Activated CD8-positive, alpha-beta T cell treated with anti-CD3 and anti-CD28 coated beads for 36 hours (primary cell): Measurements from ENCODE around the gene WDR26. TPM values are rescaled to one million over a fixed set of nuclear protein-coding genes. Genes with fewer than 3 reads are reported as not detected.

ENCODE experiments used
- ATAC-seq: fragments of 200-7000 bp; cut with Tn5 transposase; one replicate; pipeline ENCODE4 v1.10.0; 2021; ENCODE audit warnings: mild to moderate bottlenecking, moderate library complexity
- CTCF ChIA-PET: fragments of 350-600 bp; sonication (Branson Sonifier 250); formaldehyde crosslinking; loops from one replicate; lab custom pipeline; 2021; ENCODE audit warnings: antibody characterized with exemption; lab: Charles Lee
- POLR2A ChIA-PET: fragments of 350-600 bp; sonication (Branson Sonifier 250); formaldehyde crosslinking; loops from one replicate; lab custom pipeline; 2021; ENCODE audit warnings: antibody characterized with exemption; lab: Charles Lee
- DNase-seq: peaks from one replicate; pipeline ENCODE4 v3.0.0-alpha.2; 2020
- H3K27ac Mint-ChIP-seq: one replicate; pipeline ENCODE4 v1.8.0; 2021; ENCODE audit warnings: mild to moderate bottlenecking, mixed read lengths
- H3K27me3 Mint-ChIP-seq: one replicate; pipeline ENCODE4 v1.8.0; 2021; ENCODE audit warnings: mixed read lengths
- H3K36me3 Mint-ChIP-seq: one replicate; pipeline ENCODE4 v1.8.0; 2021; ENCODE audit warnings: low read depth, mixed read lengths
- H3K4me1 Mint-ChIP-seq: one replicate; pipeline ENCODE4 v1.8.0; 2021; ENCODE audit warnings: low read depth, mixed read lengths
- H3K4me3 Mint-ChIP-seq: one replicate; pipeline ENCODE4 v1.8.0; 2021; ENCODE audit warnings: mild to moderate bottlenecking, moderate library complexity, mixed read lengths
- H3K9me3 Mint-ChIP-seq: one replicate; pipeline ENCODE4 v1.8.0; 2021; ENCODE audit warnings: mixed read lengths
- CTCF ChIP-seq: fragments of 200-600 bp; IDR thresholded peaks from one replicate; pipeline ENCODE4 v1.8.0; 2022; ENCODE audit warnings: antibody characterized with exemption, mild to moderate bottlenecking
- intact Hi-C: fragments of 100-400 bp; cut with micrococcal nuclease; formaldehyde crosslinking; loops from one replicate; pipeline ENCODE4 v1.10.0; 2022
- total RNA-seq, 2 experiments: library from RNA; stranded (reverse); gene quantifications; one replicate each; pipeline ENCODE4 v1.2.3, GENCODE V29; 2021

WDR26 gene
- total RNA-seq, 2 experiments from 2014 or later = 75.2 to 75.8 TPM

GRCh38 chr1:224387302-224387912, 47.2 kb downstream of the WDR26 start:
- H3K36me3 Mint-ChIP-seq = peaks cover 58% of the 10 kb centered on the region
- H3K9me3 Mint-ChIP-seq = no peaks in the 10 kb centered on the region
- TF ChIP-seq CTCF = no peak
- POLR2A ChIA-PET = interaction anchor here (0.7 to 1.3 kb wide), 4 partner anchors 10 to 42 kb away, joined by 3 to 4 read pairs (median 3); no protein-coding TSS in a partner anchor
- no peak overlapping the region for H3K4me3 Mint-ChIP-seq
- peaks cover 48% of the 10 kb centered on the region for H3K4me1 Mint-ChIP-seq
- DNase-seq (no peak), ATAC-seq (peak; percentile 50)
- H3K27me3 Mint-ChIP-seq = no peaks in the 10 kb centered on the region
- CTCF ChIA-PET = interaction anchor here (0.9 to 2.8 kb wide), 6 partner anchors 9 to 126 kb away, joined by 3 to 9 read pairs (median 3); no protein-coding TSS in a partner anchor
- intact Hi-C loops = no loop called here
- H3K27ac Mint-ChIP-seq = peak overlapping the region; percentile 50

DNA sequence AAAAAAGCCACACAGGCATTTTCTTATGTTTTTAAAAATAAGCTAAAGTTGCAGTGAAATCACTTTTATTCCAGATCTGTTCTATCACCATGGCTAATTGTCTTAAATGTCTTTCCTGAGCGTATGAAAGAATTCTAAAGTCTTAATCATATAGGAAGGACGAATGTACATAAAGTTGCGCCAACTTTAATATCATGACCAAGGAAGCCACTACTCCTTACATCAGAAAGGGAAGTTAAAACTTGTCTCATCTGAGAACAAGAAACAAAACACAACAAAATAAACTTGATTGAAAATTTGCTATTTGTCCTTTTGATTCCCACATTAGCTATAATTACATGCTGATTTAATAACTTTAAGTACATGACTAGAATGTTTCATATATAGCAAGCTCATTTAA, 51.4 kb downstream of the WDR26 start:
- ChIA-PET CTCF (interaction anchor here (0.7 to 2.0 kb wide), 6 partner anchors 8 to 318 kb away, joined by 3 to 4 read pairs (median 3); no protein-coding TSS in a partner anchor), POLR2A (interaction anchor here (1.2 kb wide), 1 partner anchor 51 kb away, joined by 4 read pairs; the partner anchor contains the start of gene WDR26)
- Mint-ChIP-seq H3K4me1 (peaks cover 78% of the 10 kb centered on the region), H3K27ac (no peak overlapping the region), H3K4me3 (no peak overlapping the region), H3K36me3 (peaks cover 42% of the 10 kb centered on the region), H3K9me3 (no peaks in the 10 kb centered on the region), H3K27me3 (no peaks in the 10 kb centered on the region)
- ATAC-seq (no peak), DNase-seq (no peak)
- no peak for TF ChIP-seq CTCF
- intact Hi-C loops = no loop called here

DNA sequence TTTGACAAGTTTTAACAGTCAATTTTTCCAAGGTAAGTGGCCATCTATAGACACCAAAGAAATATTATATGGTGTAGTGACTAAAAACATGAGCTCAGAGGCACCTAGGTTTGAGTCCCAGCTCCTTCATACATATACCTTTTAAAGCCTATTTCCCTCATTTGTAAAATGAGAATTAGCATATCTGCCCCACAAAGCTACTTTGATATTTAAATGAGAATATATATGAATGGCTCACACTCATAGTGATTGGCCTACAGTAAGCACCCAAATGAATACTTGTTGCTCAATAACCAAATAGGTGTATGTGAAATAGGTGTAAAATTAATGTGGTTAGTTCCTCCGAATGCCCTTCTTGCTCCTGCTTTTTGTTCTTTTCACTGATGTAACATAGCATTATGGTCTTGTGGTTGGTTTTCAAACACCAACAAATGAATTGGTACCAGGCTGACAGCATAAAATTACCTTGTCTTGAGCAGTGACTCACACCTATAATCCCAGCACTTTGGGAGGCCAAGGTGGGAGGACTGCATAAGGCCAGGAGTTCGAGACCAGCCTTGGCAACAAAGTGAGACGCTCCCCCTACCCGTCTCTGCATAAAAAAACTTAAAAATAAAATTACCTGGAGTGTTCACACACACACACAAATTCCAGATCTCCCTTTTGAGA, 52.6 kb downstream of the WDR26 start:
- Mint-ChIP-seq H3K36me3 (peaks cover 44% of the 10 kb centered on the region), H3K4me1 (peaks cover 78% of the 10 kb centered on the region), H3K9me3 (no peaks in the 10 kb centered on the region), H3K4me3 (peak overlapping the region; percentile 25), H3K27me3 (no peaks in the 10 kb centered on the region), H3K27ac (peak overlapping the region; percentile 89)
- no peak for TF ChIP-seq CTCF
- intact Hi-C loops = no loop called here
- CTCF ChIA-PET = interaction anchor here (0.9 to 1.4 kb wide), 4 partner anchors 17 to 38 kb away, joined by 3 to 5 read pairs (median 3); no protein-coding TSS in a partner anchor
- ATAC-seq = peak; percentile 68
- POLR2A ChIA-PET = interaction anchor here (0.9 to 1.2 kb wide), 4 partner anchors 16 to 53 kb away, joined by 3 to 7 read pairs (median 4); partner anchors contain the start of gene WDR26
- peak; percentile 56 for DNase-seq

DNA sequence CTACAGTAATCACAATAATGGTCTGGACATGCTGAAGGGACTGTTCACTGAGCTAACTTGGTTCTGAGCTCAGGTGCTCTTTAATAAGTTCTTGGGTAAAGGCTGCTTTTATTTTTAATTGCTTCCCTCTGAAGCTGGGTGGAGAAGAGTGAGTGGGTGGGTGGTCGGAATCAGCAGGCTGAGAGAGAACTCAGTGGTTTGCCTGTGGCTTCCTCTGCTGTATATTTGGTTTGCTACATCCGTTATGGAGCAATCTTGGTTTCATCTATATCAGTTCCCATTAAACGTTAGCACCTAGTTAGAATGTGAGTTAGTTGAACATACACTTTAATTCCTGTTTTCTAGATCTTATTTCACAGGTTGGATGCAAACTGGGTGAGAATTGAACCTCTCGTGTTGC, 54.6 kb downstream of the WDR26 start:
- ChIA-PET POLR2A (interaction anchor here (0.7 to 1.8 kb wide), 5 partner anchors 12 to 77 kb away, joined by 3 to 10 read pairs (median 5); no protein-coding TSS in a partner anchor), CTCF (interaction anchor here (0.8 to 1.4 kb wide), 2 partner anchors 22 to 50 kb away, joined by 3 to 4 read pairs; partner anchors contain the start of gene NVL)
- Mint-ChIP-seq H3K27ac (peak overlapping the region; percentile 59), H3K9me3 (no peaks in the 10 kb centered on the region), H3K4me1 (peaks cover 83% of the 10 kb centered on the region), H3K4me3 (peak overlapping the region; percentile 22), H3K36me3 (peaks cover 51% of the 10 kb centered on the region), H3K27me3 (no peaks in the 10 kb centered on the region)
- peak; percentile 85 for DNase-seq
- ATAC-seq = peak; percentile 21
- intact Hi-C loops = no loop called here
- TF ChIP-seq CTCF = no peak
